HepG2 (cell line): Measurements from ENCODE around the gene PRAMEF18. TPM values are rescaled to one million over a fixed set of nuclear protein-coding genes. Genes with fewer than 3 reads are reported as not detected.
"Not testable (repeated sequence)": the region's sequence is repeated elsewhere in the genome, so short reads cannot be mapped to it uniquely, and the experiment has no call there.

Experiments
- ATAC-seq: fragments of 200-7000 bp; cut with Tn5 transposase; 3 replicates; pipeline ENCODE4 v1.9.1; 2020; ENCODE audit warnings: mild to moderate bottlenecking, moderate library complexity
- BruUV-seq: library from RNA; stranded (reverse); fragments of 400-500 nt; replicated peaks from 2 replicates; lab custom pipeline; 2021; lab: Mats Ljungman, UMichigan
- CTCF ChIA-PET: fragments of 300-600 bp; formaldehyde crosslinking; extraction: SDS; loops from one replicate; lab custom pipeline; 2021; ENCODE audit warnings: low total read pairs, inconsistent platforms, low intra/inter-chr PET ratio; lab: Yijun Ruan, JAX
- POLR2A ChIA-PET: fragments of 350-600 bp; sonication (Branson Sonifier 250); formaldehyde crosslinking; loops from one replicate; lab custom pipeline; 2020; ENCODE audit warnings: antibody characterized with exemption, inconsistent platforms; lab: Yijun Ruan, JAX
- DNase-seq: peaks from one replicate; pipeline ENCODE4 v3.0.0-alpha.2; 2015; ENCODE audit warnings: low spot score
- FAIRE-seq: peaks from 3 replicates; lab custom pipeline; 2011; peaks lifted over from hg19 to GRCh38; lab: Jason Lieb, UNC
- H2AFZ ChIP-seq: one replicate; pipeline ENCODE4 v1.6.1; 2011; ENCODE audit warnings: low read length, inconsistent platforms
- H3K27ac ChIP-seq: fragments of 300-600 bp; 3 replicates; pipeline ENCODE4 v1.8.0; 2011; ENCODE audit warnings: mixed run types, mild to moderate bottlenecking, mixed read lengths, low read length, inconsistent platforms; ENCODE audit not compliant: insufficient read depth; ENCODE audit errors: extremely low read length
- H3K27me3 ChIP-seq, 2 experiments: fragments of 200-600 bp in 1 of 2; 2 replicates in 1 of 2; 3 replicates in 1 of 2; pipeline versions ENCODE4 v1.6.0 to v1.8.0; 2011; ENCODE audit warnings: low read length in 2 of 2, mild to moderate bottlenecking in 2 of 2, moderate library complexity in 2 of 2, inconsistent platforms in 1 of 2; ENCODE audit not compliant: insufficient read depth in 2 of 2, control insufficient read depth in 1 of 2
- H3K36me3 ChIP-seq, 2 experiments: fragments of 200-600 bp in 1 of 2; replicated peaks in 1 of 2; 2 replicates in 1 of 2; 3 replicates in 1 of 2; pipeline versions ENCODE4 v1.5.1 to v1.8.0; 2011; ENCODE audit warnings: low read length in 2 of 2, inconsistent platforms in 1 of 2; ENCODE audit not compliant: insufficient read depth in 2 of 2, control insufficient read depth in 1 of 2
- H3K4me1 ChIP-seq: 2 replicates; pipeline ENCODE4 v1.5.1; 2012; ENCODE audit warnings: low read length, inconsistent platforms; ENCODE audit not compliant: insufficient read depth
- H3K4me2 ChIP-seq: 2 replicates; pipeline ENCODE4 v1.6.0; 2011; ENCODE audit warnings: low read depth, low read length, inconsistent platforms
- H3K4me3 ChIP-seq, 3 experiments: fragments of 200-600 bp in 1 of 3; sonication (generic), shearing (Covaris generic) in 1 of 3; replicated peaks in 1 of 3; 2 replicates each; pipeline ENCODE4 v1.5.1; 2011 to 2016; ENCODE audit warnings: low read length in 3 of 3, inconsistent platforms in 2 of 3, low read depth in 2 of 3, mild to moderate bottlenecking in 2 of 3, control low read depth in 1 of 3, mixed read lengths in 1 of 3; ENCODE audit not compliant: insufficient read depth in 1 of 3
- H3K79me2 ChIP-seq: one replicate; pipeline ENCODE4 v1.6.1; 2011; ENCODE audit warnings: low read length, inconsistent platforms; ENCODE audit not compliant: insufficient read depth
- H3K9ac ChIP-seq: 2 replicates; pipeline ENCODE4 v1.6.0; 2011; ENCODE audit warnings: mild to moderate bottlenecking, low read depth, low read length, inconsistent platforms; ENCODE audit not compliant: insufficient read depth
- H3K9me3 ChIP-seq: 2 replicates; pipeline ENCODE4 v1.5.1; 2012; ENCODE audit warnings: mild to moderate bottlenecking, low read length
- H4K20me1 ChIP-seq: 2 replicates; pipeline ENCODE4 v1.6.0; 2011; ENCODE audit warnings: inconsistent platforms, mild to moderate bottlenecking, low read length, moderate library complexity; ENCODE audit not compliant: insufficient read depth
- WGBS: methylation state at CpG from one replicate; pipeline ENCODE4 v1.1.6; 2017; ENCODE audit warnings: low lambda C conversion rate; 5-methylcytosine and 5-hydroxymethylcytosine counted together
- in situ Hi-C: cut with HindIII; loops from 2 replicates; pipeline ENCODE4 v1.10.0; 2017; ENCODE audit warnings: low pct_unique_long_range_greater_than_20kb; ENCODE audit not compliant: extremely low pct_ligation_motif_present
- intact Hi-C: fragments of 100-400 bp; cut with micrococcal nuclease; formaldehyde crosslinking; loops from one replicate; pipeline ENCODE4 v1.10.0; 2022; ENCODE audit not compliant: unreplicated experiment
- polyA plus RNA-seq, 8 experiments: library from polyadenylated mRNA; depleted of rRNA in 3 of 8; stranded (reverse) in 7 of 8; unstranded in 1 of 8; fragments of >200 nt; fragmentation: Illumina TruSeq in 4 of 8; extraction: Trizol in 4 of 8; gene quantifications; 2 replicates each; pipeline versions ENCODE4 v1.2.1 to v1.2.3, GENCODE V29; 2011 to 2016; ENCODE audit warnings: low read depth in 4 of 8, missing spikeins in 1 of 8, mixed read lengths in 1 of 8; ENCODE audit not compliant: insufficient read depth in 1 of 8
- total RNA-seq, 5 experiments: library from RNA; depleted of rRNA; stranded (reverse); fragments of >200 nt; fragmentation: Illumina TruSeq; extraction: Trizol; gene quantifications; 2 replicates each; pipeline ENCODE4 v1.2.3, GENCODE V29; 2016; ENCODE audit warnings: low read depth in 1 of 5

Gene PRAMEF18
- total and polyA plus RNA-seq, 2 of the 13 experiments (the other 11 are each of a cell fraction or from before 2014, with no cell fraction given): not detected

- intact Hi-C loops, CTCF ChIA-PET: not testable (repeated sequence)
Measured at GRCh38 chr1:13231061-13231750, 5.3 kb upstream of the PRAMEF18 start.

GRCh38 chr1:13230601-13231000 is 4.6 kb upstream of the PRAMEF18 start:
- H4K20me1 ChIP-seq, H3K9ac ChIP-seq, DNase-seq, H3K4me1 ChIP-seq, H3K27me3 ChIP-seq, H3K27ac ChIP-seq, H3K4me2 ChIP-seq, in situ Hi-C loops, BruUV-seq, POLR2A ChIA-PET, H3K79me2 ChIP-seq, CTCF ChIA-PET, H2AFZ ChIP-seq, H3K4me3 ChIP-seq, H3K36me3 ChIP-seq, ATAC-seq, H3K9me3 ChIP-seq, FAIRE-seq, intact Hi-C loops: not testable (repeated sequence)
- 2% methylated on average over 2 of the region's 2 CpGs for WGBS

More at GRCh38 chr1:13231061-13231750, 5.3 kb upstream of the PRAMEF18 start:
- H3K4me2 ChIP-seq, BruUV-seq, H3K9ac ChIP-seq, FAIRE-seq, H3K36me3 ChIP-seq, POLR2A ChIA-PET, DNase-seq, H3K9me3 ChIP-seq, H3K27me3 ChIP-seq, ATAC-seq, H2AFZ ChIP-seq, H3K27ac ChIP-seq, H4K20me1 ChIP-seq, in situ Hi-C loops, H3K4me1 ChIP-seq, H3K4me3 ChIP-seq, H3K79me2 ChIP-seq: not testable (repeated sequence)
- WGBS: 19% methylated on average over 7 of the region's 7 CpGs

- H3K9me3 ChIP-seq, H3K27ac ChIP-seq, H3K79me2 ChIP-seq, POLR2A ChIA-PET, in situ Hi-C loops, ATAC-seq, H3K4me2 ChIP-seq, BruUV-seq, H4K20me1 ChIP-seq, H3K4me1 ChIP-seq, H3K36me3 ChIP-seq, H3K4me3 ChIP-seq, H3K27me3 ChIP-seq, DNase-seq, CTCF ChIA-PET, FAIRE-seq, H2AFZ ChIP-seq, intact Hi-C loops, H3K9ac ChIP-seq: not testable (repeated sequence)
- WGBS: 25% methylated on average over 5 of the region's 5 CpGs
Measured at GRCh38 chr1:13230096-13230495, 4.1 kb upstream of the PRAMEF18 start.
